Measurements from ENCODE around the gene PVR. TPM values are rescaled to one million over a fixed set of nuclear protein-coding genes. Genes with fewer than 3 reads are reported as not detected.
"Not testable (repeated sequence)": the region's sequence is repeated elsewhere in the genome, so short reads cannot be mapped to it uniquely, and the experiment has no call there.

Gene PVR
- total RNA-seq, 8 experiments from 2014 or later, result 9.7 to 62.3 (median 32.0) TPM

- no peak overlapping the region for H3K27ac ChIP-seq
- ATAC-seq (replicated peaks in 6 of 8), result no peak
- WGBS, 10 experiments, result 82 to 100% (median 100%) methylated on average over 1 to 2 of the region's 4 CpGs; no CpG with 5 or more reads in 7 of the 10 experiments
- H3K4me1 ChIP-seq (replicated peaks in 1 of 2), result no peaks in the 10 kb centered on the region
- in situ Hi-C loops (cut with MboI; ENCODE audit: low pct_unique_long_range_greater_than_20kb in 2 of 9, low sequenced_read_pairs in 9 of 9, unreplicated experiment in 9 of 9), result no loop called here
- H3K4me3 ChIP-seq, result no peak overlapping the region
Observed at GRCh38 chr19:44623626-44624025, 20.1 kb upstream of the PVR start.

- ATAC-seq (replicated peaks in 6 of 8), result no peak
- Histone ChIP-seq H3K4me3 (no peak overlapping the region), H3K27ac (no peak overlapping the region), H3K4me1 (replicated peaks in 1 of 2) (no peaks in the 10 kb centered on the region)
- WGBS, 10 experiments, result 75 to 100% (median 97%) methylated on average over 1 to 3 of the region's 4 CpGs; no CpG with 5 or more reads in 2 of the 10 experiments
- in situ Hi-C loops (cut with MboI; ENCODE audit: low pct_unique_long_range_greater_than_20kb in 2 of 9, low sequenced_read_pairs in 9 of 9, unreplicated experiment in 9 of 9), result no loop called here
Observed at GRCh38 chr19:44624840-44625354, 18.8 kb upstream of the PVR start.

- H3K4me1 ChIP-seq (replicated peaks in 1 of 2); H3K4me3 ChIP-seq; in situ Hi-C loops (cut with MboI; ENCODE audit: low pct_unique_long_range_greater_than_20kb in 2 of 9, low sequenced_read_pairs in 9 of 9, unreplicated experiment in 9 of 9); H3K27ac ChIP-seq: not testable (repeated sequence)
- WGBS, 10 experiments, result 33 to 92% (median 73%) methylated on average over 2 to 4 of the region's 4 CpGs; no CpG with 5 or more reads in 2 of the 10 experiments
- ATAC-seq (replicated peaks in 6 of 8), result peak in 2 of 8 experiments; percentile 22 to 47
Observed at GRCh38 chr19:44625637-44626036, 18.1 kb upstream of the PVR start.

GRCh38 chr19:44626048-44626624 lies 17.6 kb upstream of the PVR start:
- in situ Hi-C loops (cut with MboI; ENCODE audit: low pct_unique_long_range_greater_than_20kb in 2 of 9, low sequenced_read_pairs in 9 of 9, unreplicated experiment in 9 of 9), result no loop called here
- no peak overlapping the region for H3K27ac ChIP-seq
- H3K4me3 ChIP-seq, result no peak overlapping the region
- no peaks in the 10 kb centered on the region for H3K4me1 ChIP-seq (replicated peaks in 1 of 2)
- 14 to 100% (median 80%) methylated on average over 1 of the region's 1 CpG; no CpG with 5 or more reads in 7 of the 10 experiments for WGBS, 10 experiments
- ATAC-seq (replicated peaks in 6 of 8), result peak in 3 of 8 experiments; percentile 54 to 86 (median 83)

GRCh38 chr19:44627631-44628030 lies 16.1 kb upstream of the PVR start:
- Histone ChIP-seq H3K27ac (no peak overlapping the region), H3K4me1 (replicated peaks in 1 of 2) (no peaks in the 10 kb centered on the region), H3K4me3 (no peak overlapping the region)
- in situ Hi-C loops (cut with MboI; ENCODE audit: low pct_unique_long_range_greater_than_20kb in 2 of 9, low sequenced_read_pairs in 9 of 9, unreplicated experiment in 9 of 9), result no loop called here
- ATAC-seq (replicated peaks in 6 of 8), result no peak
- 80 to 100% (median 100%) methylated on average over 1 to 2 of the region's 4 CpGs; no CpG with 5 or more reads in 5 of the 10 experiments for WGBS, 10 experiments

GRCh38 chr19:44628793-44629192 lies 14.9 kb upstream of the PVR start:
- ATAC-seq (replicated peaks in 6 of 8), result no peak
- Histone ChIP-seq H3K4me1 (replicated peaks in 1 of 2) (no peaks in the 10 kb centered on the region), H3K27ac (no peak overlapping the region), H3K4me3 (no peak overlapping the region)
- in situ Hi-C loops (cut with MboI; ENCODE audit: low pct_unique_long_range_greater_than_20kb in 2 of 9, low sequenced_read_pairs in 9 of 9, unreplicated experiment in 9 of 9), result no loop called here
- 43 to 86% (median 71%) methylated on average over 1 to 3 of the region's 3 CpGs; no CpG with 5 or more reads in 3 of the 10 experiments for WGBS, 10 experiments

- H3K4me3 ChIP-seq; H3K4me1 ChIP-seq (replicated peaks in 1 of 2); in situ Hi-C loops (cut with MboI; ENCODE audit: low pct_unique_long_range_greater_than_20kb in 2 of 9, low sequenced_read_pairs in 9 of 9, unreplicated experiment in 9 of 9); ATAC-seq (replicated peaks in 6 of 8); H3K27ac ChIP-seq: not testable (repeated sequence)
- 68 to 100% (median 93%) methylated on average over 2 to 7 of the region's 8 CpGs; no CpG with 5 or more reads in 1 of the 10 experiments for WGBS, 10 experiments
Observed at GRCh38 chr19:44631611-44632010, 12.1 kb upstream of the PVR start.

- ATAC-seq (replicated peaks in 6 of 8); H3K4me3 ChIP-seq; in situ Hi-C loops (cut with MboI; ENCODE audit: low pct_unique_long_range_greater_than_20kb in 2 of 9, low sequenced_read_pairs in 9 of 9, unreplicated experiment in 9 of 9); H3K27ac ChIP-seq; H3K4me1 ChIP-seq (replicated peaks in 1 of 2): not testable (repeated sequence)
- WGBS, 10 experiments, result 48 to 53% methylated on average over 2 to 3 of the region's 5 CpGs; no CpG with 5 or more reads in 8 of the 10 experiments
Observed at GRCh38 chr19:44634058-44634457, 9.7 kb upstream of the PVR start.

- no peak overlapping the region for H3K4me3 ChIP-seq
- 84 to 100% (median 88%) methylated on average over 1 to 2 of the region's 2 CpGs; no CpG with 5 or more reads in 5 of the 10 experiments for WGBS, 10 experiments
- no peak for ATAC-seq (replicated peaks in 6 of 8)
Observed at GRCh38 chr19:44634785-44635184, 8.9 kb upstream of the PVR start.

GRCh38 chr19:44635581-44636438 lies 7.9 kb upstream of the PVR start:
- Histone ChIP-seq H3K4me1 (replicated peaks in 1 of 2) (no peaks in the 10 kb centered on the region), H3K4me3 (no peak overlapping the region), H3K27ac (no peak overlapping the region)
- peak in 1 of 8 experiments; percentile 39 for ATAC-seq (replicated peaks in 6 of 8)
- in situ Hi-C loops (cut with MboI; ENCODE audit: low pct_unique_long_range_greater_than_20kb in 2 of 9, low sequenced_read_pairs in 9 of 9, unreplicated experiment in 9 of 9), result no loop called here
- WGBS, 10 experiments, result 50 to 91% (median 83%) methylated on average over 1 to 3 of the region's 3 CpGs; no CpG with 5 or more reads in 5 of the 10 experiments

More at GRCh38 chr19:44634785-44635184, 8.9 kb upstream of the PVR start:
- no peaks in the 10 kb centered on the region for H3K4me1 ChIP-seq (replicated peaks in 1 of 2)
- in situ Hi-C loops (cut with MboI; ENCODE audit: low pct_unique_long_range_greater_than_20kb in 2 of 9, low sequenced_read_pairs in 9 of 9, unreplicated experiment in 9 of 9), result no loop called here
- H3K27ac ChIP-seq, result no peak overlapping the region

- H3K4me3 ChIP-seq, result no peak overlapping the region
- ATAC-seq (replicated peaks in 6 of 8), result no peak
- in situ Hi-C loops (cut with MboI; ENCODE audit: low pct_unique_long_range_greater_than_20kb in 2 of 9, low sequenced_read_pairs in 9 of 9, unreplicated experiment in 9 of 9), result no loop called here
- 50 to 100% (median 85%) methylated on average over 1 to 7 of the region's 11 CpGs for WGBS, 10 experiments
- H3K27ac ChIP-seq, result no peak overlapping the region
- H3K4me1 ChIP-seq (replicated peaks in 1 of 2), result no peaks in the 10 kb centered on the region
Observed at GRCh38 chr19:44636439-44637389, 7.0 kb upstream of the PVR start.

GRCh38 chr19:44637390-44637764 lies 6.3 kb upstream of the PVR start:
- no peak overlapping the region for H3K4me3 ChIP-seq
- H3K4me1 ChIP-seq (replicated peaks in 1 of 2), result no peaks in the 10 kb centered on the region
- no peak overlapping the region for H3K27ac ChIP-seq
- no peak for ATAC-seq (replicated peaks in 6 of 8)
- in situ Hi-C loops (cut with MboI; ENCODE audit: low pct_unique_long_range_greater_than_20kb in 2 of 9, low sequenced_read_pairs in 9 of 9, unreplicated experiment in 9 of 9), result no loop called here
- 88% methylated on average over 5 of the region's 5 CpGs; no CpG with 5 or more reads in 9 of the 10 experiments for WGBS, 10 experiments
